T1000 (cell line): ENCODE measurements around the gene STON2.
"Not testable (repeated sequence)": the region's sequence is repeated elsewhere in the genome, so short reads cannot be mapped to it uniquely, and the experiment has no call there.

Experiments
- DNase-seq: peaks from one replicate; lab custom pipeline; 2025; ENCODE audit warnings: mixed read lengths; lab: John Stamatoyannopoulos, UW

The STON2 gene

DNA sequence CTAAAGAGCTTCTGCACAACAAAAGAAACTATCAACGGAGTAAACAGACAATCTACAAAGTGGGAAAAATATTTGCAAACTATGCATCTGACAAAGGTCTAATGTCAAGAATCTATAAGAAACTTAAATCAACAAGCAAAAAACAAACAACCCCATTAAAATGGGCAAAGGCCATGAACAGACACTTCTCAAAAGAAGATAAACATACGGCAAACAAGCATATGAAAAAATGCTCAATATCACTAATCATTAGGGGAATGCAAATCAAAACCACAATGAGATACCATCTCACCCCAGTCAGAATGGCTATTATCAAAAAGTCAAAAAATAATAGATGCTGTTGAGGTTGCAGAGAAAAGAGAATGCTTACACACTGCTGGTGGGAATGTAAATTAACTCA lies 20.1 kb downstream of the STON2 start:
- not testable (repeated sequence) for DNase-seq

DNA sequence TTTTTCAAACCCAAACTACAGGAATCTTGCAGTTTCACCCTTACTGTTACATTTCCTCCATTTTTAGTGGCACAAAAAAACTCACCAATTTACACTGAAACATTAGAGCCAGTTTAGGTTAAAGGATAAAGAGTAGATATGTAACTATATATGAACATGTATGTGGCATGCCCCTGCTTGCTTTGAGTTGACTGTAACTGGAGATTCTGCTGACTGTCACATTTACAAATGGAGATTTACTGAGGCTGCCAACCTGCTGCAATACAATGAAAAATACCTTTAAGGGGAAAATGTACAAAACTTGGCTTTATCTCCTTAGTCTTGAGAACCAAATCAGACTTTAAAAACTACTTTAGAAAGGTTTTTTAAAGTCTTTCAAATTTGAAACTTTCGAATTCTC lies 28.3 kb downstream of the STON2 start:
- no peak for DNase-seq

DNA sequence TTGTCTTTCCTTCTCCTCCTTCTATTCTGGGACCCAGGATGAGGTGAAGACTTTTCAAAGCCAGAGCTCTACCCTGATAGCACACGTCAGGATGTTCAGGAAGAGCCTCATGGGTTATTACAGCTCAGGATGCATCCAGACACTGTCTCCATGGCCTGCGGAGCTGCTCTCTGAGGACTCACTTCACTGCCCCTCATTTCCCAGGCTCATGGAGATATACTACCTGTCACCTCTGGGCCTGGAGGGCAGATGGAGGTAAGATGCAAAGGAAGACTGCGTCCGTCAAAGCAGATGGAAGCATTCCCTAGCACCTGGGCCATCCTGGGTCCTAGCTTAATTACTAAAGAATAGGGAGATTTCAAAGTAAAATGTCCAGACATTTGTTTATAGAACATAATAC lies 32.6 kb downstream of the STON2 start:
- DNase-seq: no peak

DNA sequence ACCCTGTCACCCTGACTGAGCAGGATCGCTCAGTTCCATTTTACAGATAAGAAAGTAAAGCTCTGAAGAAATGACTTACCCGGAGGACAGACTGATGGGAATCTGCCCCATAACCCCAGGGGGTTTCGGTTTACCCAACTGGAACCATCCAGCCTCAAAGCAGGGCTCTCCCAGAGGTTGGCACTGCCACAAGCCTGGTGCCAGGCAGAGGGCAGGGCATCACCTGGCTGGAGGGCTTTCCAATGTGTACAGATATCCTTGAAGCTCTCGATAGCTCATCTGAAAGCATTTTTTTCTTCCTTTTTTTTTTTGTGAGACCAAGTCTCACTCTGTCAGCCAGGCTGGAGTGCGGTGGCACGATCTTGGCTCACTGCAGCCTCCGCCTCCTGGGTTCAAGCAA lies 33.2 kb downstream of the STON2 start:
- no peak for DNase-seq

DNA sequence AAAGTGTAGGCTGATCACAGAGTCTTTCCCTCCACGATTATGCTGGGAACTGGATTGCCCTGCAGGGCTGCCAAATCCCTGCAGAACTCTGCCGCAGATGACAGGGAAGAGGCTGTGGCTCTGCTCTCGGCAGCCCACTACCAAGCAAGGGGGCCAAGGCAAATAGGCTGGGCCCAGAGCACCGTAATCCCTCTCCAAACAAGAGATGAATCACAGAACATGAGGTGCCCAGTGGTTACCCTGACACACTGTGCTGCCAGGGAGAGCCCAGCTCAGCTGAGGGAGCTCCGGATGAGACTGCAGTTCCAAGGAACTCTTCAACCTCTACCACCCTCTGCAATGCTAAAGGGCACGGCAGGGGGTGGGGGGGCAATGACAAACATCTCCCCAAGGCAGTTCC lies 33.9 kb downstream of the STON2 start:
- no peak for DNase-seq

DNA sequence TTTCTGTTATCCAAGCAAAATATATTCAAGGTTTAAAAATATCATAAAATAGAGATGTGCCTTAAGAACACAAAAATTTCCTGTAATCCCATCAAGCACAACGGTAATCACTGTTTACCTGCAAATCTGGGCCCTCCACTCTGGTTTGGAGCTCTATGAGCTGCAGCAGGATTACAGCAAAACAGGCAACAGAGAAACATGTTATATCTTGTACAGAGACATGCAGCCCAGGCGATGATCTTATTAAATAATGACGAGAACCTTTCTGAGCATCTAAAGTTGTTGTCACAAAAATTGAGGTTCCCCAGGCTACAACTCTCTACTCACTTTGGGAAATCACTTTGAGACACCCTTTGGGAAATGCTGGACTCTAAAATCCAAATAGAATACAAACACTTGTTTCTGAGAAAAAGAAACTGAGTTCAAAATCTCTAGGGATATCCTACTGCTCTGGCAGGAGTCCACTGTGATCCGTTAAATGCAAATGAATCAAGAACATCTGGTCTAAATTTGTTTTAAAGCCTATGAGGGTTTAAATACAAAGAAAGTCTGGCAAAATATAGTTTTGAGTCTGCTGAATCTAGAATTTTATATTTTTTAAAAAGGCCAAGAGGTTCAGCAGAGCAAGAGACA lies 36.3 kb downstream of the STON2 start:
- no peak for DNase-seq

DNA sequence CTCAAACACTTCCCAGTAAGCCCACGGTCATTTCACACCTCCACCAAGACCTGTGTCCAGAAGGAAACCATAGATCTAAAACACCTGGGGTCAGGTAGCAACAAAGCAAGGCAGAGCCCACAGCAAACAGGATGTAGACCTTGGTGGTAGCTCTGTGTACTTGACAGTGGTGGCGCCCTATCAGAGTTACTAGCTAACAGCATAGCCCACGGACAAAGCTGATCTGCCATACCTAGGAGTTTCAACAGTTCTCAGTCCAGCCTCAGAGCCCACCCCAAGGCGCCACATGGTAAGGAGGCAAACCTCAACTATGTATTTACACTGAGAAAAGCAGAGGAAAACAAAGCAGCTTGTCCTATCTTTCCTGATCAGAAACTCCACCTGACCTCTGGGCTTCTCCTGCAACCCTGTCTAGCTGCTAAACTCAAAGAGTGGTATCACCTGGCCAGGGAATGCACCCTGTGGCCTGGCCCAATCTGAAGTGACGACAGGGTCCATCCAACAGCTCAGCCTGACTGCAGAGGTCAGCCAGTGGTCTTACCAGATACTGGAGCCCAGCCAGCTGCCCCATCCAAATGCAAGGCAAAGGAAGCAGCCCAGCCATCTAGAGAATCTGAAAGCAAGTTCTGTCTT lies 46.3 kb downstream of the STON2 start:
- DNase-seq: no peak

DNA sequence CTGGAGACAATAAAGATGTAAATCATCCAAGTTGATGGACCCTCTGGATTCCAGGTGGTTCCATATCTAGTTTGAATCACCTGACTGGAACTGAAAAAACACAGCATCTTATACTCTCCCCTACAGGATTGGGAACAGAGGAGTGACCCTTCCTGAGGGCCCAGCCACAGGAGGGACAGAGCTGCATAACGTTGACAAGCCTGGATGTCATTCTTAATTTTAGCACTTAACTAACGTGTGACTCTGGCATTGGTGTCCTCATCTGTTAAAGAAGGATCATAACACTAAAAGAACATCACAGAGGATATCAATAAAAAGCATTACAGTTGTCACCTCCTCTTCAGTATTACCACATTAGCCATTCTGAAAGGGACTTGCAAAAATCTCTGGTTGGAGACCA lies 47.7 kb downstream of the STON2 start:
- DNase-seq: no peak

DNA sequence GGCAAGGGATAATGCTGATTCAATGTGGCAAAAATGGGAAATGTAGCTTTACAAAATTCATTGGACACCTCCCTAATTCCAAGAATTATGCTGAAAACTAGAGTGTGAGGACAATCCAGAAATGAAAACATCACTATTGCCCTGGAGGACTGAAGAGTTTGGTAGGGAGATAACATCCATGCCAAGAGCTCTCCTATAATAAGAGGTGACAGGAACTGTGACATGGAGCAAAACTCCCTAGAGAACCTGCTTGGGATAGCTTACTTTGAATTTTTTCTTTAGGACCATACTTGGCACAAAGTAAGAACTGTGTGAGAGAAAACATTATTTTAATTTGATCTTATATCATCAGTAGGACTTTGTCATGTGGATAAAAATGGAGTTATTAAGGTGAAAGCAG lies 48.9 kb downstream of the STON2 start:
- no peak for DNase-seq

DNA sequence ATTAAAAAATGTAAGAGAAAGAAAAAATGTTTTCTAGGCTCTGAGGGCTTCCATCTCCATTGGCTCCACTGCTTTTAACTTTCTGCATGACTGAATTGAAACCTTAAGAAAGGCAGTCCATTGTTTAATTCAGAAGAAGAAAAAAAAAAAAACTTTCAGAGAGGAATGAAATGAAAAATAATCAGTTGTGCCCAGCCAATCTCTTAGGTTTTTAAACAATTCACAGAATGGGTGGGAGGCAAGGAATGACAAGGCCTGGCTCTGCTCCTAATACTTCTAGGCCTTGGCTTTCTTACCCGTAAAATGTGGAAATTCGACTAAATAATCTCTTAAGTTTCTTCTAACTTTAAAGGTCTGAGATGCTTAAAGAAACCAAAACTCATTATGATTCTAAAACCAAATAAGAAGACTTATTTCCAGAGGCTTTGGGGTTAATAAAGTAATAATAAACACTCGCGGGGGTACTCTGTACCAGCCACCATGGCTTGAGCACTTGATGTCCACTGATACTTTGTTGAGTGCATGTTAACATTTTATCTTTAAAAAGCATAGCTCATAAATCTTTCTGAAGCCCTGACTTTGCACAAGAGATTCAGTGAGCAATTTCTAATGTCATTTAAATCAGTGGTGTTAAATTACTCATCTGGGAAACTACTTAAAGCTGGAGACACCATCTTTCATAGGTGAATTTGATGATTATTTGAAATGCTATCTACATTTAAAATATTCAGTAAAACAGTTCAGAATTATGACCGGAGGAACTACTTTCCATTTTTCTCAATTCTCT lies 49.6 kb downstream of the STON2 start:
- DNase-seq: no peak

DNA sequence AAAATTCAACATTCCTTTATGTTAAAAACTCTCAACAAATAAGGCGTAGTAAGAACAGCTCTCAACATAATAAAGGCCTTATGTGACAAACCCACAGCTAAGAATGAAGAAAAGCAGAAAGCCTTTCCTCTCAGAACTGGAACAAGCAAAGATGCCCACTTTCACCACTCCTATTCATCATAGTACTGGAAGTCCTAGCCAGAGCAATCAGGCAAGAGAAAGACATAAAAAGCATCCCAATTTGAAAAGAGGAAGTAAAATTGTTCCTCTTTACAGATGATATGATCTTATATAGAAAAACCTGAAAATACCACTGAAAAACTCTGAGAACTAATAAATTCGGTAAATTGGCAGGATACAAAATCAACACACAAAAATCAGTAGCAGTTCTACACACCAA lies 52.1 kb downstream of the STON2 start:
- no peak for DNase-seq

DNA sequence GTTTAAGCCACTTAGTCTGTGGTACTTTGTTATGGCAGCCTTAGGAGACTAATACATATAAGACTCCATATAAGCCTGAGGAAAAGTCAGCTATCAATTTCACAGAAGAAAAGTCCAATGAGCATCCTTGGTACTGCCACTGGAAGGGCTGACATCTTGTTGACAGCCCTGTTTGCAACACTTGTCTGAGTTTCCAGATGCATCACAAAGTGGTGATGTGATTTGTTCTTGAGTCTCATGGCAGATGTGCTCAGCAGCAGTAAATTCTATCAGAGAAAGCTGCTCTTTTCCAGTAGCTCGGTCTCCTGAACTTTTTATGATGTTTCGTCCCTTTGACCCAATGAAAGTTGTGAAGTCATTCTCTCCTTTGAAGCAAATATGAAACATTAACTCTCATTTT lies 54.3 kb downstream of the STON2 start:
- no peak for DNase-seq

DNA sequence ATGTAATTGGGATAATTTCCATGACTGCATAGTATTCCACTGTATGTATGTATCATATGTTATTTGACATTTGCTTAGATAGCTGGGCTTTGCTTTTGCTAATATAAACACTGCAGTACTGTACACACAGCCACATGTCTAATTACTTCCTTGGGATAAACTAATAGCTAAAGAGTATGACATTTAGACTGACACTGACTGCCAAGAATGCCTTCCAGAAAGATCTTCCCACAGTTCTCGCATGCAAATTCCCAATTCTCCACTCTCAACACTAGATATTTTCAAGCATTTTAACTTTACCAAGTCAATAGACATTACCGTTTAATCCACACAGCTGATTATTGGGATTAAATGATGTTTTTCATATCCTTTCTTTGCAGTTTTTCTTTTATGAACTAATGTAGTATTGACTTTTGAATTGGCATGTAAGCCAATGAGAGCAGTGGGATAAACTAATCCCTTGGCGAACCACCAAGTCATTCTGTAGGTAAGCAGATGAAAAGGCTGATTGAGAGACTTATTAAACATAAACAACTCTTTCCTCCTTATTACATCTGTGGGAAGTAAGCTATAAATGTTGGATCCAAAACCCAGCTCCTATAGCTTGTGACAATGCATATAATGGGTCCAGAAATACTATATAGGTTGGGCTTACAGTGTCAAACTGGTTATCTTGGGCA lies 55.5 kb downstream of the STON2 start:
- DNase-seq: no peak

DNA sequence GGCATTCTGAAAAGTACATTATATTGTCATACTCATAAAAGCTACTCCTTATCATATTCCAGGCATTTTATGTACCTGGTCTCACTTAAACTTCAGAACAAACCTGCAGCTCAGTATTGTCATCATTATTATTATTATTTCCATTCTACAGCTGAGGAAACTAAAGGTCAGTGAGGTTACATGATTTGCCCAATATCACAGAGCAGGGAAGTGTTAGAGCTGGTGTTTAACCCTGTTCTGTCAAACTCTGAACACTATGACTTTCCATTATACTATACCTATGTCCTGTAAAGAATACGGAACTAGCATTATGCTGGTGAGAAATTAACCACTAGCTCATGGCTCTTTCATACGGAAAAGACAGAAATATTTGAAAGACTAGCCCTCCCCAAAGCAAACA lies 56.4 kb downstream of the STON2 start:
- DNase-seq: no peak

DNA sequence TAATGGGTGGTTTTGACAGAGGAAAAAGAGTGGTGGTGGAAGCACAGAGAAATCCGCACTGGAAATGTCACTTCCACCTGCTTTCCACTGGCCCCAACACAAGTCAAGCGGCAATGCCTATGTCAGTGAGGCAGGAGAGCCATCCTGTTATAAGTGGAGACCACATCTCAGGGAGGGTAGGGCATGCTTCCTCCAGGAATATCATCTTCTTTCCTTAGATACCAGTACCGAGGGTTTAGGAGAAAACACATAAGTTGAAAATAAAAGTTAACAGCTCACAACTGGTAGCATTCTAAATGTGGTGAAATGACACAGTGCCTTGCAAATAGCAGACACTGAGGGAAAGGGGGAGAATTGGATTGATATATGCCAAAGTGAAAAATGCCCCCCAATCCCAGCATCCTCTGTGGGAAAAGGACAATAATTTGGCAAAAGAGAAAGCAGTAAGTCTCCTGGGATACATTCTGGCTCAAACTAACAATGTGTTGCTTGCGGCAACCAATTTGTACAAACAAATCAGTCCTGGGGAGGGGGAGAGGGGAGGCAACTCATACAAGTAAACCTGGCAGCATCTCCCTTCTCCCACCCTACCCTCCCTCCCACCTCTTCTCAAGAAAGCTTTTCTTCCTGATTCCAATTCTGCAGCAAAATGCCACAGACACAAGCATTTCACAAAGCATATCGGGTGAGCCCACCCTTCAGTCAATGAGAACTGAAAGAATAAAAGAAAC lies 57.1 kb downstream of the STON2 start:
- no peak for DNase-seq

DNA sequence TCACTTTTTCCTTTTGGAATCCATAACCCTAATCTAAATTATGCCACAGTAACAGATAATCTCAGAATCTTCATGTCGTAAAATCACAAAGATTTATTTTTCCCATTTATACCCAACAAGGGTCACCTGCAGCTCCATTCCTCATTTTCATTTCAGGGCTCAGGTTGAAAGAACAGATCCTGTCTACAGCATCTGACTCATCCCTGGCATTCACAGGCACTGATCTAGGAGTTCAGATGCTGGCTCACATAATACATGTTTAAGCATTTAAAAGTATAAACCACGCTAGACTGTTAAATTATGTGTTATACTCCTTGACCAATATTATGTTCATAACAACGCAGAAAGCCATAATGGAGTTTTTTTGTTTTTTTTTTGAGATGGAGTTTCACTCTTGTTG lies 58.3 kb downstream of the STON2 start:
- DNase-seq: no peak

DNA sequence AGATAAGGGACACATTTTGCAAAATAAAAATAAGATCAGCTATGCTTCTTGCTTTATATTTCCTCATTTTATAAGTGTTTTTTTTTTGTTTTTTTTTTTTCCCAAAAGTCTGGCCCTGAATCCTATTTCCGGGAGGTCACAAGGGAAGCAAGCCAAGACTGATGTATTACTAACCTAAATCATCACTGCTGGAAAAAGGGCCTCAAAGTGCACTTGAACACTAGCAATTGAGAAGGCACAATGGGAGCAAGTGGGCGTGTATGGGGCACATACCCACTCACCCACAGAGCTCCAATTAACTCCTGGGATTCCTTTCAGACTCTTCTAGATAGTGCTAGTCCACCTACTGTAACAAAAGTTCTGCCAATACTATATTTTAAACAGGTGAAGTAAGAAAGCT lies 58.8 kb downstream of the STON2 start:
- DNase-seq: no peak

DNA sequence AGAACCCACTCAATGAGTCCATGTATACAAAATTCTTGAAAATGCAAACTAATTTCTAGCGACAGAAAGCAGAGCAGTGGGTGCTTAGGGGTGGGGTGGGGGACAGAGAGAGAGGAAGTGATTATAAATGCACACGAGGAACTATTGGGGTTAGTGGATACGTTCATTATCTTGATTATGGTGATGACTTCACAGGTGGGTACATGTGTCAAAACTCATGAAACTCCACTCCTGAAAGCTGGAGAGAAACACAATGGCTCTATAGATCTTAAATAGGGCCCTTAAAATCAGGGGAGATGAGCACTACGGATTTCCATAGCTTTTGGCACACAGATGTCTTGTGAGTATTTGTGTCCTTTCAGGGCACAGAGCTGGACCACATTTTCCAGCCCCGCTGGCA lies 59.9 kb downstream of the STON2 start:
- DNase-seq: no peak

DNA sequence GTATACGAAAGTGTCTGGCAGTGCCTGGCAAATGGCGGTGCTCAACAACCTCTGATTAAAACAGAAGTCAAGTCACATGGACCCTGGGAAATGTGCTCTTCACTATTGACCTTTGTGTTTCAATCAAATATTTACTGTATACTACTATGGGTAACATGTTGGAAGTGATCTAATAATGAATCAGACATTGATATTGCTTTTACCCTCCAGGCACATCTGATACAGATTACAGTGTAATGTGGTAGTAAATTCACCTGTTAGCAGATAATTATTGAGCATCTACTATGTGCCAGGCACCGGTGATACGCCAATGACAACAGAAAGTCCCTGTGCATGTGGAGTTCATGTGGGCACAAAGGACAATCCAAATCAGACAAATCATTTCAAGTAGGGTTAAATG lies 63.1 kb downstream of the STON2 start:
- no peak for DNase-seq

DNA sequence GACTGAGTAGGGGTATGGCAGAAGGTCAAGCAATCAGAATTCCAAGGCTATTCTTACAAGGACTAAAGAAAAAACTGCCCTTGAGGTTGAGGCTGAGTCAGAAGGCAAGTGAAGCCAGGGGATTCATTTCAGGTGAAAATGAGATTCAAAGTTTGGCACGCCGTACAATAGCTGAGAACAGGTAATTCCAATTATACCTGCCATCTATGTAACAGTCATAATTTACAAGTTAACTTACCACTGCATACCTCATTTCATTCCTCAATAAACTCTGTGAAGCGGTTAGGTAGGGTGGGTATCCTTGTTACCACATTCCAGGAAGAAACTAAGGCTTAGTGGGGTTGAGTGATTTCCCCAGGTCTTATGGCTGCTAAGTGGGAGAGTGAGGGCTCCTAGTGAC lies 64.1 kb downstream of the STON2 start:
- no peak for DNase-seq

DNA sequence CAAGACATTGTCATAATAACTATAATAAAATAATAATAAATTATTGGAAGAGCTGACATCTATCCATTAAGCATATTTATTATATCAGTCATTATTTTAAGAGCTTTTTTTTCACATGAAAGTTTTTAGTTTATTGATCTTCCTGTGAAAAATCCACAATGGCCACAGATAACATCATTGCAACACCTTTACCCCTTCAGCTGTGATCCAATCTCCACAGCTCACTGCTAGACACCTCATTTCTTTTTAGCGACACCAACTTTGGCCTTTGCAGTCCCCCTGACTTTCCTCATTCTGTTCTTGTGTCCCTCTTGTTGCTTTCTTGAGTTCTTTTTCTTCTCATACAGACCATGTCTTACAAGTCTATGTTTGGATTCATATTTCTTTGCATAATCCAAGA lies 67.4 kb downstream of the STON2 start:
- DNase-seq: no peak
